Measurements from ENCODE around the gene TERC.

Gene TERC

GRCh38 chr3:169764882-169765612 is at the start of gene TERC:
Gene TERC (minus strand): TSS chr3:169765060.
- DNase-seq (ENCODE audit: low read depth in 1 of 2, low spot score in 1 of 2), result peak; percentile 85 to 88

GRCh38 chr3:169813757-169814517 is 49.1 kb upstream of the TERC start:
- DNase-seq (ENCODE audit: low read depth in 1 of 2, low spot score in 1 of 2), result peak; percentile 26 to 58

- no peak for DNase-seq (ENCODE audit: low read depth in 1 of 2, low spot score in 1 of 2)
Observed at GRCh38 chr3:169813278-169813677, 48.4 kb upstream of the TERC start.

GRCh38 chr3:169812332-169813235 is 47.7 kb upstream of the TERC start, which contains the start of the genes LRRC34 and LRRIQ4:
Gene LRRC34 (minus strand): TSS chr3:169812904. CDS start chr3:169812548, 356 bp downstream.
Gene LRRIQ4 (plus strand): TSS chr3:169812870. CDS start chr3:169821922, 9,052 bp downstream.
- DNase-seq (ENCODE audit: low read depth in 1 of 2, low spot score in 1 of 2), result peak; percentile 13 to 47

- no peak for DNase-seq (ENCODE audit: low read depth in 1 of 2, low spot score in 1 of 2)
Observed at GRCh38 chr3:169811631-169812331, 46.9 kb upstream of the TERC start.

- DNase-seq (ENCODE audit: low read depth in 1 of 2, low spot score in 1 of 2), result no peak
Observed at GRCh38 chr3:169809230-169809795, 44.5 kb upstream of the TERC start.

GRCh38 chr3:169804681-169805080 is 39.8 kb upstream of the TERC start:
- no peak for DNase-seq (ENCODE audit: low read depth in 1 of 2, low spot score in 1 of 2)

- no peak for DNase-seq (ENCODE audit: low read depth in 1 of 2, low spot score in 1 of 2)
Observed at GRCh38 chr3:169792359-169792758, 27.5 kb upstream of the TERC start.

- no peak for DNase-seq (ENCODE audit: low read depth in 1 of 2, low spot score in 1 of 2)
Observed at GRCh38 chr3:169790687-169791429, 26.0 kb upstream of the TERC start.

- no peak for DNase-seq (ENCODE audit: low read depth in 1 of 2, low spot score in 1 of 2)
Observed at GRCh38 chr3:169790219-169790618, 25.4 kb upstream of the TERC start.

GRCh38 chr3:169787791-169788190 is 22.9 kb upstream of the TERC start:
- no peak for DNase-seq (ENCODE audit: low read depth in 1 of 2, low spot score in 1 of 2)

GRCh38 chr3:169787120-169787519 is 22.3 kb upstream of the TERC start:
- DNase-seq (ENCODE audit: low read depth in 1 of 2, low spot score in 1 of 2), result no peak

GRCh38 chr3:169781209-169781855 is 16.5 kb upstream of the TERC start:
- DNase-seq (ENCODE audit: low read depth in 1 of 2, low spot score in 1 of 2), result no peak

- no peak for DNase-seq (ENCODE audit: low read depth in 1 of 2, low spot score in 1 of 2)
Observed at GRCh38 chr3:169780742-169781141, 15.9 kb upstream of the TERC start.

- no peak for DNase-seq (ENCODE audit: low read depth in 1 of 2, low spot score in 1 of 2)
Observed at GRCh38 chr3:169777822-169778221, 13.0 kb upstream of the TERC start.

- DNase-seq (ENCODE audit: low read depth in 1 of 2, low spot score in 1 of 2), result no peak
Observed at GRCh38 chr3:169774186-169774585, 9.3 kb upstream of the TERC start.

- DNase-seq (ENCODE audit: low read depth in 1 of 2, low spot score in 1 of 2), result peak; percentile 81 to 86
Observed at GRCh38 chr3:169772897-169773816, 8.3 kb upstream of the TERC start, which contains the start of gene MYNN. Gene MYNN (plus strand): TSS chr3:169773396. CDS start chr3:169774296, 900 bp downstream.
